Glutamatergic neuron (in vitro differentiated cells): ENCODE results near the gene C1R. TPM values are rescaled to one million over a fixed set of nuclear protein-coding genes. Genes with fewer than 3 reads are reported as not detected.

ENCODE experiments used
- DNase-seq: peaks from one replicate; pipeline ENCODE4 v3.0.0; 2022
- H3K27ac Mint-ChIP-seq: one replicate; pipeline ENCODE4 v1.8.0; 2020; ENCODE audit warnings: mild to moderate bottlenecking, mixed read lengths, inconsistent platforms; ENCODE audit not compliant: unreplicated experiment
- H3K27me3 Mint-ChIP-seq: one replicate; pipeline ENCODE4 v1.8.0; 2020; ENCODE audit warnings: mild to moderate bottlenecking, moderate library complexity, mixed read lengths, inconsistent platforms; ENCODE audit not compliant: unreplicated experiment
- H3K36me3 Mint-ChIP-seq: one replicate; pipeline ENCODE4 v1.8.0; 2020; ENCODE audit warnings: mild to moderate bottlenecking, mixed read lengths, inconsistent platforms; ENCODE audit not compliant: unreplicated experiment
- H3K4me1 Mint-ChIP-seq: one replicate; pipeline ENCODE4 v1.8.0; 2020; ENCODE audit warnings: mild to moderate bottlenecking, low read depth, mixed read lengths, inconsistent platforms; ENCODE audit not compliant: unreplicated experiment
- H3K4me3 Mint-ChIP-seq: one replicate; pipeline ENCODE4 v1.8.0; 2020; ENCODE audit warnings: mild to moderate bottlenecking, mixed read lengths, inconsistent platforms; ENCODE audit not compliant: unreplicated experiment
- H3K9me3 Mint-ChIP-seq: one replicate; pipeline ENCODE4 v1.8.0; 2020; ENCODE audit warnings: mild to moderate bottlenecking, moderate library complexity, mixed read lengths, inconsistent platforms; ENCODE audit not compliant: unreplicated experiment
- CTCF ChIP-seq: fragments of 200-600 bp; sonication (generic); IDR thresholded peaks from one replicate; pipeline ENCODE4 v1.5.0; 2021; ENCODE audit not compliant: partially characterized antibody, unreplicated experiment
- total RNA-seq: library from RNA; stranded (reverse); fragmentation: NEBNext Ultra II Directional; extraction: Animal tissue kit (Norgen Biotek cat#: 25700); gene quantifications from one replicate; pipeline ENCODE4 v1.2.1, GENCODE V29; 2021; ENCODE audit not compliant: unreplicated experiment

The C1R gene
- total RNA-seq, 1 donor from 2014 or later, result 1.0 TPM

DNA sequence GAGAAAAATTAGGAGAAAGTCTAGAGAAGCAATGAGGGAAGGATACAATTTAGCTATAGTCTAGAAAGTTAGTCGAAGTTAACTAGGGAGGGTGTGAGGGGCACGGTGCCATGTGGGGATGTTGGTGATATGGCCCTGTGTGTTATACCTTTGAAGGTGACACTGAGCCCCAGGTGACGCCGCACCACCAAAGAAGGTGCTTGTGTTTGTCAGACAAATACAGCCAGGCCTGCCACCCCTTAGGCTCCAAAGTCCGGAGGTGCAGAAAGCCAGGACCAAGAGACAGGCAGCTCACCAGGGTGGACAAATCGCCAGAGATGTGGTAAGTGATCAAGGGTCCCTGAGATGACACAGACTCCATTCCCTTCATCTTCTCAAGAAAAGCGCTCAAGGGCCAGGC lies 30.6 kb downstream of the C1R start:
- H3K27ac Mint-ChIP-seq, result no peak overlapping the region
- H3K36me3 Mint-ChIP-seq, result no peaks in the 10 kb centered on the region
- no peaks in the 10 kb centered on the region for H3K9me3 Mint-ChIP-seq
- peaks cover 4% of the 10 kb centered on the region for H3K27me3 Mint-ChIP-seq
- no peak for DNase-seq
- H3K4me1 Mint-ChIP-seq, result peaks cover 5% of the 10 kb centered on the region
- TF ChIP-seq CTCF, result no peak
- H3K4me3 Mint-ChIP-seq, result no peak overlapping the region

- no peak overlapping the region for H3K27ac Mint-ChIP-seq
- no peak overlapping the region for H3K4me3 Mint-ChIP-seq
- peaks cover 5% of the 10 kb centered on the region for H3K4me1 Mint-ChIP-seq
- no peaks in the 10 kb centered on the region for H3K9me3 Mint-ChIP-seq
- no peak for TF ChIP-seq CTCF
- H3K27me3 Mint-ChIP-seq, result peaks cover 4% of the 10 kb centered on the region
- no peak for DNase-seq
- H3K36me3 Mint-ChIP-seq, result no peaks in the 10 kb centered on the region
Measured at GRCh38 chr12:7061138-7061537, 31.1 kb downstream of the C1R start.

GRCh38 chr12:7060353-7060954 lies 31.8 kb downstream of the C1R start, which contains the start of gene C1S:
Gene C1S, plus strand, starts transcription at chr12:7060718. Its CDS starts 1,195 bp downstream, at chr12:7061913.
- Mint-ChIP-seq H3K27me3 (peaks cover 4% of the 10 kb centered on the region), H3K27ac (no peak within 1 kb of the TSS), H3K4me3 (no peak within 1 kb of the TSS), H3K9me3 (no peaks in the 10 kb centered on the region), H3K4me1 (peaks cover 5% of the 10 kb centered on the region), H3K36me3 (no peaks in the 10 kb centered on the region)
- no peak for TF ChIP-seq CTCF
- no peak for DNase-seq

DNA sequence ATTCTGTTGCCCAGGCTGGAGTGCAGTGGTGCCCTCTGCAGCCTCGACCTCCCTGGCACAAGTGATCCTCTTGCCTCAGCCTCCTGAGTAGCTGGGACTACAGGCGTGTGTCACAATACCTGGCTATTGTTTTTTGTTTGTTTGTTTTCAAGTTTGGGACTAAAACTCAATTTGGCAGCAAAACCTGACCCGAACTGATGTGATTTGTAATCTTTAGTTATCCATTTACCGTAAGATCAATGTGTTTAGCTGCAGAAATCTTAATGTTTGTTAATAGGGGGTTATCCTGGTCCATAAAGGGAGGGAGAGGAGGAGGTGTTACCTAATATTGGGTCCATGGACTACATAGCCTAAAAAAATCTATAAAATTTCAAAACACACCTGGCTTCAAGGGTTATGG lies 32.5 kb downstream of the C1R start:
- peaks cover 4% of the 10 kb centered on the region for H3K27me3 Mint-ChIP-seq
- peaks cover 5% of the 10 kb centered on the region for H3K4me1 Mint-ChIP-seq
- no peaks in the 10 kb centered on the region for H3K36me3 Mint-ChIP-seq
- no peak overlapping the region for H3K4me3 Mint-ChIP-seq
- H3K9me3 Mint-ChIP-seq, result no peaks in the 10 kb centered on the region
- no peak for DNase-seq
- H3K27ac Mint-ChIP-seq, result no peak overlapping the region
- no peak for TF ChIP-seq CTCF

DNA sequence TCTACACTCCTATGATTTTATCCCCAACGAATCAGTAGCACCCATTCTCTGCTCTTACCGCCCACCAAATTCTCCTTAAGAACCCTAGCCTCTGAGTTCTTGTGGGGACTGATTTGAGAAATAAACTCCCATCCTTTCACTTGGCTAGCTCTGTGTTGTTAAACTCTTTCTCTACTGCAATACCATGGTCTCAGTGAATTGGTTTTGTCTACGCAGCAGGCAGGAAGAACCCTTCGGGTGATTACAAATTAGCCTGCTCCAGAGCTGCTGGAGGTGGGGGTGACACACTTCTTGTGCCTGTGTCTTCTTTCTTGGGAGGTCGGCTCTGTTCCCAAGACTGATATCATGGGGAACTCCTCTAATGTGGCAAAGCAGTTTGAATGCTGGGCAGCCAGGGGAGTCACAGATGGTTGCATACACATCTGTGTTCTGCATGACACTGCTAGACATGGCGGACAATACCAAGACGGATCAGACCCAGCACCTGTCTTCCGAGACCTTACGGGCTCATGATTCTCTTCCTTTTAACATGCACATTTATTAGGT lies 33.3 kb downstream of the C1R start:
- H3K9me3 Mint-ChIP-seq, result no peaks in the 10 kb centered on the region
- peaks cover 5% of the 10 kb centered on the region for H3K4me1 Mint-ChIP-seq
- no peak for TF ChIP-seq CTCF
- H3K4me3 Mint-ChIP-seq, result no peak overlapping the region
- H3K27me3 Mint-ChIP-seq, result peaks cover 4% of the 10 kb centered on the region
- H3K36me3 Mint-ChIP-seq, result no peaks in the 10 kb centered on the region
- no peak for DNase-seq
- H3K27ac Mint-ChIP-seq, result no peak overlapping the region
